Type B pancreatic cell (in vitro differentiated cells): Measurements from ENCODE around the gene SYNGR4. TPM values are rescaled to one million over a fixed set of nuclear protein-coding genes. Genes with fewer than 3 reads are reported as not detected.
"Not testable (repeated sequence)": the region's sequence is repeated elsewhere in the genome, so short reads cannot be mapped to it uniquely, and the experiment has no call there.

ENCODE experiments used
- DNase-seq: peaks from one replicate; pipeline ENCODE4 v3.0.0; 2021; ENCODE audit warnings: mixed read lengths; ENCODE audit not compliant: unreplicated experiment; ENCODE audit errors: extremely low spot score
- H3K27ac Mint-ChIP-seq: 2 replicates; pipeline ENCODE4 v1.8.0; 2021; ENCODE audit warnings: mild to moderate bottlenecking, mixed read lengths
- H3K27me3 Mint-ChIP-seq: 2 replicates; pipeline ENCODE4 v1.8.0; 2021; ENCODE audit warnings: mixed read lengths
- H3K36me3 Mint-ChIP-seq: 2 replicates; pipeline ENCODE4 v1.8.0; 2021; ENCODE audit warnings: mixed read lengths
- H3K4me1 Mint-ChIP-seq: one replicate; pipeline ENCODE4 v1.8.0; 2021; ENCODE audit warnings: mixed read lengths; ENCODE audit not compliant: unreplicated experiment
- H3K4me3 Mint-ChIP-seq: 2 replicates; pipeline ENCODE4 v1.8.0; 2021; ENCODE audit warnings: mild to moderate bottlenecking, mixed read lengths
- H3K9me3 Mint-ChIP-seq: 2 replicates; pipeline ENCODE4 v1.8.0; 2021; ENCODE audit warnings: mixed read lengths
- total RNA-seq: library from RNA; stranded (reverse); gene quantifications from 2 replicates; pipeline ENCODE4 v1.2.1, GENCODE V29; 2021; ENCODE audit warnings: low replicate concordance
- TF ChIP-seq, protein P1 (sequence below): fragments of 200-600 bp; sonication (generic); conservative IDR thresholded peaks from 2 replicates; pipeline ENCODE4 v1.5.0; 2021; ENCODE audit warnings: antibody characterized with exemption, mild to moderate bottlenecking

Gene SYNGR4
- total RNA-seq, 1 donor from 2014 or later: not detected

DNA sequence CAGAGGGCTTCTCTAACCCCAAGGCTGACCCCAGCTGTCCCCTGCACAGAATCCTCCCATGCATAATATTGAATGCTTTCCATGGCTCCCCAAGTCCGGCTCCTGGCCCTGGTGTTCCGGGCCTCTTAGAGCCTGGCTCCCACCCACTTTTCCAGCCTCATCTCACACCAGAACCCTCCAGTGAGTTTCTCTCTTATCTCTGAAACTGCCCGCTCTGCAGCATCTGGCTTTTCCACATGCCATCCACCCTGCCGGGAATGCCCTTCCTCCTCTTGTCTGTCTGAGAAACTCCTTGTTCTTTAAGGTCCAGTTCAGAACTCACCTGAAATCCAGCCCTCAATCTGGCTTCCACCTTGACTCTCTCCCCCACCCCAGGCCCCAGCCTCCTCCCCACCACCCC is 6.8 kb downstream of the SYNGR4 start:
- DNase-seq: no peak
- H3K27me3 Mint-ChIP-seq: no peaks in the 10 kb centered on the region
- no peaks in the 10 kb centered on the region for H3K9me3 Mint-ChIP-seq
- H3K36me3 Mint-ChIP-seq: no peaks in the 10 kb centered on the region
- H3K4me3 Mint-ChIP-seq: no peak overlapping the region
- H3K4me1 Mint-ChIP-seq: peaks cover 20% of the 10 kb centered on the region
- TF ChIP-seq, protein P1, sequence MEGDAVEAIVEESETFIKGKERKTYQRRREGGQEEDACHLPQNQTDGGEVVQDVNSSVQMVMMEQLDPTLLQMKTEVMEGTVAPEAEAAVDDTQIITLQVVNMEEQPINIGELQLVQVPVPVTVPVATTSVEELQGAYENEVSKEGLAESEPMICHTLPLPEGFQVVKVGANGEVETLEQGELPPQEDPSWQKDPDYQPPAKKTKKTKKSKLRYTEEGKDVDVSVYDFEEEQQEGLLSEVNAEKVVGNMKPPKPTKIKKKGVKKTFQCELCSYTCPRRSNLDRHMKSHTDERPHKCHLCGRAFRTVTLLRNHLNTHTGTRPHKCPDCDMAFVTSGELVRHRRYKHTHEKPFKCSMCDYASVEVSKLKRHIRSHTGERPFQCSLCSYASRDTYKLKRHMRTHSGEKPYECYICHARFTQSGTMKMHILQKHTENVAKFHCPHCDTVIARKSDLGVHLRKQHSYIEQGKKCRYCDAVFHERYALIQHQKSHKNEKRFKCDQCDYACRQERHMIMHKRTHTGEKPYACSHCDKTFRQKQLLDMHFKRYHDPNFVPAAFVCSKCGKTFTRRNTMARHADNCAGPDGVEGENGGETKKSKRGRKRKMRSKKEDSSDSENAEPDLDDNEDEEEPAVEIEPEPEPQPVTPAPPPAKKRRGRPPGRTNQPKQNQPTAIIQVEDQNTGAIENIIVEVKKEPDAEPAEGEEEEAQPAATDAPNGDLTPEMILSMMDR: no peak
- H3K27ac Mint-ChIP-seq: no peak overlapping the region

DNA sequence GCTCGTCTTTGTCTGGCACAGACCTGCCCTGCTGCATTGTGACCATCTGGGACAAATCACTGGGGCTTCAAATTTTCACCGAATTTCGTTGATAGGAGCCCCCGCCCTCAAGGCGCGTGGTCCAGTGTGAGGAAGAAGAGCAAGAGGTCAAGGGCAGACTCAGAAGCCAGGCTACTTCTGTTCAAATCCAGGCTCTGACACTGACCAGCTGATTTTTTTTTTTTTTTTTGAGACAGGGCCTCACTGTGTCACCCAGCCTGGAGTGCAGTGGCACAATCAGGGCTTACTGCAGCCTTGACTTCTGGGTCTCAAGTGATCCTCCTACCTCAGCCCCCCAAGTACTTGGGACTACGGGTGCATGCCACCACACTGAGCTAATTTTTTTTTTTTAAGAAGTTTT is 7.2 kb downstream of the SYNGR4 start:
- no peaks in the 10 kb centered on the region for H3K36me3 Mint-ChIP-seq
- DNase-seq: no peak
- H3K27ac Mint-ChIP-seq: no peak overlapping the region
- peaks cover 20% of the 10 kb centered on the region for H3K4me1 Mint-ChIP-seq
- no peaks in the 10 kb centered on the region for H3K27me3 Mint-ChIP-seq
- TF ChIP-seq, protein P1: no peak
- no peaks in the 10 kb centered on the region for H3K9me3 Mint-ChIP-seq
- H3K4me3 Mint-ChIP-seq: no peak overlapping the region

DNA sequence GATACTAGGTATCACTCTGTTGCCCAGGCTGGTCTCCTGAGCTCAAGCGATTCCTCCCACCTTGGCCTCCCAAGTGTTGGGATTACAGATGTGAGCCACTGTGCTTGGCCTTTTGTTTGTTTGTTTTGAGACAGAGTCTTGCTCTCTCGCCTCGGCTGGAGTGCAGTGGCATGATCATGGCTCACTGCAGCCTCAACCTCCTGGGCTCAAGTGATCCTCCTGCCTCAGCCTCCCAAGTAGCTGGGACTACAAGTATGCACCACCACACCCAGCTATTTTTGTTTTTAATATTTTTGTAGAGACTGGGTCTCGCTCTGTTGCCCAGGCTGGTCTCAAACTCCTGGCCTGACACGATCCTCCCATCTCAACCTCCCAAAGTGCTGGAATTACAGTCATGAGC is 7.6 kb downstream of the SYNGR4 start:
- not testable (repeated sequence) for H3K27ac Mint-ChIP-seq, H3K36me3 Mint-ChIP-seq, H3K9me3 Mint-ChIP-seq, DNase-seq, H3K4me3 Mint-ChIP-seq, H3K27me3 Mint-ChIP-seq
- H3K4me1 Mint-ChIP-seq: peaks cover 20% of the 10 kb centered on the region

GRCh38 chr19:48372904-48373303 is 8.7 kb downstream of the SYNGR4 start:
- Mint-ChIP-seq H3K27me3 (no peaks in the 10 kb centered on the region), H3K4me3 (no peak overlapping the region), H3K4me1 (peaks cover 20% of the 10 kb centered on the region), H3K27ac (no peak overlapping the region), H3K9me3 (no peaks in the 10 kb centered on the region), H3K36me3 (no peaks in the 10 kb centered on the region)
- TF ChIP-seq, protein P1: no peak
- no peak for DNase-seq

DNA sequence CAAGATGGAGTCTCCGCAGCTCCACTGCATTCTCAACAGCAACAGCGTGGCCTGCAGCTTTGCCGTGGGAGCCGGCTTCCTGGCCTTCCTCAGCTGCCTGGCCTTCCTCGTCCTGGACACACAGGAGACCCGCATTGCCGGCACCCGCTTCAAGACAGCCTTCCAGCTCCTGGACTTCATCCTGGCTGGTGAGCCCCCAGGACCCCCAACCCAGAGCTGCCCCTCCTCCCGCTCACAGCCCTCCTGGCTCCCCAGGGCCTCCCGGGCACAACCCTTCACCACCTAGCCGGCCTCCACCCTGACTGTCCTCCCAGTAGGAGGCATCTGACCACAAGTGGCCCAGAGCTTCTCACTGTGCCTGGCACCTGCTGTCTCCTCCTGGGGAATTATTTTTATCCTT is 9.4 kb downstream of the SYNGR4 start:
- Mint-ChIP-seq H3K36me3 (no peaks in the 10 kb centered on the region), H3K27me3 (no peaks in the 10 kb centered on the region), H3K4me1 (peaks cover 20% of the 10 kb centered on the region), H3K9me3 (no peaks in the 10 kb centered on the region), H3K27ac (no peak overlapping the region), H3K4me3 (no peak overlapping the region)
- no peak for DNase-seq
- TF ChIP-seq, protein P1: no peak

- Mint-ChIP-seq H3K4me3 (no peak overlapping the region), H3K27ac (no peak overlapping the region), H3K9me3 (no peaks in the 10 kb centered on the region), H3K36me3 (peaks cover 5% of the 10 kb centered on the region), H3K4me1 (no peaks in the 10 kb centered on the region), H3K27me3 (no peaks in the 10 kb centered on the region)
- DNase-seq: no peak
- TF ChIP-seq, protein P1: no peak
These were observed 14.0 kb downstream of the SYNGR4 start for GRCh38 chr19:48378194-48378570.
